ENCODE results near the gene KRI1. TPM values are rescaled to one million over a fixed set of nuclear protein-coding genes. Genes with fewer than 3 reads are reported as not detected.

The KRI1 gene
- total RNA-seq, 2 experiments from 2014 or later: 73.3 to 75.3 TPM

DNA sequence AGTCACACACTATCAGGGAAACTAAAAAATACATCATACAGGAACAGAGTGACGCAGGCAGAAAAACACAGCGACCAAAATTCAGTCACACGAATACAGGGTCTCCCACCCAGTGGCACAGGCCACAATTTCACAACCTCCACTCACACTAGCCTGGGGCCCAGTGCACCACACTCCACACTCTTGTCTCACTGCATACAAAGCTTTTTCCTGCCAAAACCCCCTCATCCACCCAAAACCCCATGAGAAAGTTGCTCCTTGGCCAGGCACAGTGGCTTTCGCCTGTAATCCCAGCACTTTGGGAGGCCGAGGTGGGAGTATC is 49.8 kb downstream of the KRI1 start:
- ChIA-PET POLR2A (interaction anchor here (1.5 kb wide), 1 partner anchor 37 kb away, joined by 4 read pairs; no protein-coding TSS in a partner anchor), CTCF (interaction anchor here (1.0 to 1.6 kb wide), 5 partner anchors 11 to 130 kb away, joined by 3 to 8 read pairs (median 4); no protein-coding TSS in a partner anchor)

DNA sequence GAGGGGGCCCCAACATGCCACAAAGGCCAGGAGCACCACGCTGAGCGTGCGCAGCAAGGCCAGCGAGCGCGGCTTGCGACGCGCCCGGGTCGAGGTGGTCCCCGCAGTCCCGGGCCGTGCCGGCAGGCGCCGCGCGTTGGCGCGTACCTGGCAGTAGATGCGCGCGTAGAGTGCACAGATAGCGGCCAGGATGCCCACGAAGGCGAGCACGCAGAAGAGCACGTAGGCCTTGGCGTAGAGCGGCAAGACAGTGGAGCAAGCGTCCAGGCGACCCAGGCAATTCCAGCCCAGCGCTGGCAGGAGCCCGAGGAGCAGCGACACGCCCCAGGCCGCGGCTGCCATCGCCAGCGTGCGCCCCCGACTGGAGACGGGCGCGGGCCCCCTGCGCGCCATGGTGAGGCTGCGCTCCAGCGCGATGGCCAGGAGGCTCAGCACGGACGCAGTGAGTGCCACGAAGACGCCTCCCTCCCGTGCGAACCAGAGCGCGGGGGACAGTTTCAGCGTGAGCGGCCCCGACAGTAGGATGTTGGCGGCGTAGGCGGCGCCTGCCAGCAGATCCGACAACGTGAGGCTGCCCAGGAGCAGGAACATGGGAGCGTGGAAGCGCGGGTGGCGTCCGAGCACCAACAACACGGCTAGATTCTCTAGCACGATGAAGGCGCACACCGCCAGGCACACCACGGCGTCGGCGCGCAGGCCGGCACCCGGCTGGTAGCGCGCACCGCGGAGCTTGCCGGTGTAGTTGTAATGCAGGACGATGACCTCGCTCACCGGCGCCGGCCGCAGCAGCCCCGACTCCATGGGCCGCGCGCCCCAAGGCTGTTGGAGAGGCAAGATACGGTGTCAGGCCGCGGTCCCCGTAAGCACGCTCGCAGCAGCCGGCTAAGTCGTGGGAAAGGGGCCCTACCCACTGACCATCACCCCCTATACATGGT is 51.3 kb downstream of the KRI1 start:
- POLR2A ChIA-PET: interaction anchor here (0.6 kb wide), 1 partner anchor 129 kb away, joined by 6 read pairs; no protein-coding TSS in a partner anchor
- CTCF ChIA-PET: no interaction called here

DNA sequence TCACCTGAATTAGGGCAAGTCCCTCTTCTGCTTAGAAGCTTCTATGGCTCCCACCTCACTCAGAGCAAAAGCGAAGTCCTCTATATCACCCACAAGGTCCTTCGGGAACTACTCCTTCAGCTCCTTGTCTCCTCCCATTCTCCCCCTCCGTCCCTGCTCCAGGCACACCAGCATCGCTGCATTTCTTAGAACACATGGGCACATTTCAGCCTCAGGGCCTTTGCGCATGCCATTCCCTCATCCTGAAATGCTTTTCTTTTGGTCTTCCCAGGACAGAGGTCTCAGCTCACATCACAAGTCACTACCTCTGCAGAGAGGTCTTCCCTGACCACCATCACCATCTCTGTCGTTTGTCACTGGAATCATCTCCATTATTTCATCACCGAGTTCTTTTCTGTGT is 52.6 kb downstream of the KRI1 start:
- ChIA-PET POLR2A (no interaction called here), CTCF (interaction anchor here (1.0 to 1.7 kb wide), 6 partner anchors 28 to 89 kb away, joined by 3 to 5 read pairs (median 4); no protein-coding TSS in a partner anchor)

DNA sequence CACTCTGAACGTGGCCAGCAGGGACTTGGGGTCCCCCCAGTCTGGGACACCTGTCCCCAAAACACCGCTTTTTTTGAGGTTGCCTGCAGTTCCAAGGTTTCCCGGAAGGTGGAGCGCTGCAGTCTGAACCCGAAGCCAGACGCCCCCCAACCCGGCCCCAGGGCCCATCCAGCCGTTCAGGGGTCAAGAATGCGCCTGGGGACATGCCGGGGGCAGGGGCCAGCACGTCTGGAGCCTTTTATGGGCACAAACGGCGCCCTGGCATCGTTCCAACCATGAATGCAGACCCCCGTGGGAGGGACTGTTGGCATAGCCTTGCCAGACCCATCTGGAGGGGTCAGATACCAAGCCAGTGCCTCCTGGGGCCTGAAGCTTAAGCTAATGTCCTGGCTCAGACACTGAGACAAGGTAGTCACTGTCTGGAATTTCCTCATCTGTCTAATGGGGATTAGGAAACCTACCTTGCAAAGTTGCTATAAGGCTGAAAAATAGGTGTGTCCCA is 55.5 kb downstream of the KRI1 start:
- ChIA-PET CTCF (interaction anchor here (0.6 to 1.5 kb wide), 5 partner anchors 10 to 189 kb away, joined by 3 read pairs; no protein-coding TSS in a partner anchor), POLR2A (interaction anchor here (0.6 kb wide), 1 partner anchor 189 kb away, joined by 4 read pairs; no protein-coding TSS in a partner anchor)

DNA sequence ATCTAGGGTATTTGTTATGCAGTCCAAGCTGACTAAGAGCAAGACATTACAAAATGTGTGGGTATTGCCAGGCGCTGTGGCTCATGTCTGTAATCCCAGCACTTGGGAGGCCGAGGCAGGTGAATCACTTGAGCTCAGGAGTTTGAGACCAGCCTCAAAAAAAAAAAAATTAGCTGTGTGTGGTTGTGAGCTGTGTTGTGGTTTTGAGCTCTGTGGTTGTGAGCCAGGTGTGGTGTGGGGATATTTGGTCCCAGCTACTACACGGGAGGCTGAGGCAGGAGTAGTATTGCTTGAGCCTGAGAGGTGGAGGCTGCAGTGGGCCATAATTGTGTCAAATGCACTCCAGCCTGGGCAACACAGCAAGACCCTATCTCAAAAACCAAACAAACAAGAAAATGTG is 57.1 kb downstream of the KRI1 start:
- POLR2A ChIA-PET: no interaction called here
- CTCF ChIA-PET: interaction anchor here (1.0 to 2.4 kb wide), 7 partner anchors 12 to 190 kb away, joined by 3 to 13 read pairs (median 4); partner anchors contain the start of gene CDC37

DNA sequence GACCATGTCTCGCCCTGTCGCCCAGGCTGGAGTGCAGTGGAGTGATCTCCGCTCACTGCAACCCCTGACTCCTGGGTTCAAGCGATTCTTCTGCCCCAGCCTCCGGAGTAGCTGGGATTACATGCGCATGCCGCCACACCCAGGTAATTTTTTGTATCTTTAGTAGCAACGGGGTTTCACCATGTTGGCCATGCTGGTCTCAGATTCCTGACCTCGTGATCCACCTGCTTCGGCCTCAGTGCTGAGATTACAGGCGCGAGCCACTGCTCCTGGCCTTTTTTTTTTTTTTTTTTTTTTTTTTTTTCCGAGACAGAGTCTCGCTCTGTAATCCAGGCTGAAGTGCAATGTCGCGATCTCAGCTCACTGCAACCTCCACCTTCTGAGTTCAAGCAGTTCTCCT is 57.8 kb downstream of the KRI1 start:
- POLR2A ChIA-PET: interaction anchor here (0.7 kb wide), 1 partner anchor 34 kb away, joined by 13 read pairs; no protein-coding TSS in a partner anchor
- CTCF ChIA-PET: interaction anchor here (0.6 to 2.4 kb wide), 11 partner anchors 9 to 191 kb away, joined by 3 to 13 read pairs (median 4); partner anchors contain the start of genes CDC37 and S1PR5

DNA sequence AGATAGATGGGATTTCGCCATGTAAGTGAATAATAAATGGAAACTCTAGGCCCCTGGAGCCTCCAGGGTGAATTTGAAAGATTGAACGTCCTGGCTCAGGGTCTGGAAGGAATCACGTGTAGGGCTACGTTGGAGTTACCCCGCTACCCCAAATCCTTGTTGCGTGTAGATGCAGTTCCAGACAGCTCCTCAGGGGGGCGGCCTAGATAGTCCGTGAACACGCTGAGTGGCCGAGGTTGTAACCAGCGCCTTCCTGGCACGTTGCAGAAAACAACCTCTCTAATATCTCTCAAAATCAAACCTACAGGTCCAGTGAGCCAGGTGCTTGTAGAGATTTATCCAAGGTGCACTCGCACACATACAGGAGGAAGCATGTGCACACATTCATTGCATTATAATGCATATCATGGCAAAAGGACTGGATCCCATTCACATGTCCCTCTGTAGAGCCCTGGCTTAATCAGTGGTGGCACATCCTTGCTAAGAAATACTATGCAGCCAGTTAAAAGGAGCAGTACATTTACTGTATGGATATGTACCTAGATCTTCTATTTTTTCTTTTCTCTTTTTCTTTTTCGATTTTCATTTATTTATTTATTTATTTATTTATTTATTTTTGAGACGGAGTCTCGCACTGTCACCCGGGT is 60.1 kb downstream of the KRI1 start:
- ChIA-PET POLR2A (interaction anchor here (0.5 kb wide), 1 partner anchor 77 kb away, joined by 4 read pairs; no protein-coding TSS in a partner anchor), CTCF (interaction anchor here (0.6 to 1.8 kb wide), 15 partner anchors 11 to 94 kb away, joined by 3 to 7 read pairs (median 3); partner anchors contain the start of gene CDKN2D)

Other genes starting within 250 kb of the KRI1 start
- gene FDX2, start 250.0 kb downstream of the KRI1 start, total RNA-seq: 10 to 100 TPM; 23.8 to 27.2 TPM
- gene RAVER1, start 232.5 kb downstream of the KRI1 start, total RNA-seq: 100 to 1,000 TPM; 100 to 102 TPM
- 10 to 100 TPM; 87.5 to 89.4 TPM for gene ICAM3, start 226.4 kb downstream of the KRI1 start, total RNA-seq
- 100 to 1,000 TPM; 191 to 199 TPM for gene TYK2, start 185.4 kb downstream of the KRI1 start, total RNA-seq
- gene CDC37, start 162.5 kb downstream of the KRI1 start, total RNA-seq: 100 to 1,000 TPM; 294 TPM
- 10 to 100 TPM; 30.3 to 31.2 TPM for gene PDE4A, start 145.5 kb downstream of the KRI1 start, total RNA-seq
- 10 to 100 TPM; 90.6 to 94.8 TPM for gene KEAP1, start 62.7 kb downstream of the KRI1 start, total RNA-seq
- 1 to 10 TPM in 1 of 2 experiments, under 1 TPM in 1; 0.46 to 1.1 TPM for gene S1PR5, start 48.6 kb downstream of the KRI1 start, total RNA-seq
- 10 to 100 TPM; 34.5 to 36.8 TPM for gene ATG4D, start 22.1 kb downstream of the KRI1 start, total RNA-seq
- gene CDKN2D, start 3.0 kb upstream of the KRI1 start, total RNA-seq: 10 to 100 TPM; 35.0 to 35.9 TPM
- not detected for gene AP1M2, start 21.3 kb upstream of the KRI1 start, total RNA-seq
- 10 to 100 TPM; 70.6 to 74.6 TPM for gene SLC44A2, start 59.5 kb upstream of the KRI1 start, total RNA-seq
- 100 to 1,000 TPM; 476 to 479 TPM for gene ILF3, start 88.3 kb upstream of the KRI1 start, total RNA-seq
- 10 to 100 TPM; 69.9 to 72.7 TPM for gene QTRT1, start 135.4 kb upstream of the KRI1 start, total RNA-seq
- gene DNM2, start 152.1 kb upstream of the KRI1 start, total RNA-seq: 100 to 1,000 TPM; 144 to 150 TPM

Data from activated CD8-positive, alpha-beta memory T cell treated with anti-CD3 and anti-CD28 coated beads for 36 hours (primary cell).